ENCODE results near the gene LVRN.

LVRN gene

DNA sequence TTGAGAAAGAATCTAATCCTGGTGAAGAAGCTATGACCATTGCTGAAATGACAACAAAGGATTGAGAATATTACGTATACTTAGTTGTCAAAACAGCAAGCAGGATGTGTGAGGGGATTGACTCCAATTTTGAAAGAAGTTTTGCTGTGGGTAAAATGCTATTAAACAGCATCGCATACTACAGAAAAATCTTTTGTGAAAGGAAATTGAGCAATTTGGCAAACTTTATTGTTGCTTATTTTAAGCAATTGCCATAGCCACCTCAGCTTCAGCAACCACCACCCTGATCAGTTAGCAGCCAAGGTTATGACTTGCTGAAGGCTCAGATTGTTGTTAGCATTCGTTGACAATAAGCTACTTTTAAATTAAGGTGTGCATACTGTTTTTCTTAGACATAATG lies 47.5 kb downstream of the LVRN start:
- Histone ChIP-seq H3K4me3 (no peak overlapping the region), H3K27ac (no peak overlapping the region)

DNA sequence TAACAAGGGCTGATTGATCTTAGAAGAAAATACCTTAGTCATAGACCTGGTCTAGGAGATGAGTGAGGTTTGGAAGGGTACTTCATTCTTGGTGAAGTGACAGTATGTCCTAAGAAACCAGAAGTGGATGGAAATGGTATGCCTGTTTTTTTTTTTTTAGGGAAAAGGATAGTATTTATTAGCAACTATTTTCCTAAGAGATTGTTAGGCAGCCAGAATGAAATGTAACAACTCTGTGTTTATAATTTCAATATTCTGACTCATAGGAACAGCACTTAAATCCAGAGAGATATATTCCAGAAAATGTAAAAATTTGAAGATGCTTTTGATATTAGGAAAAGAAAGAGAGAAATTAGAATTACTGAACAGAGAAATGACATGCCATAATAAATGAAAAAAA lies 48.8 kb downstream of the LVRN start:
- Histone ChIP-seq H3K4me3 (no peak overlapping the region), H3K27ac (no peak overlapping the region)

GRCh38 chr5:116013207-116013785 lies 51.0 kb downstream of the LVRN start:
- H3K27ac ChIP-seq, result peak overlapping the region in 1 of 21 experiments; percentile 49
- H3K4me3 ChIP-seq, result no peak overlapping the region

- H3K4me3 ChIP-seq, result no peak overlapping the region
- peak overlapping the region in 1 of 21 experiments; percentile 49 for H3K27ac ChIP-seq
These were observed 51.7 kb downstream of the LVRN start for GRCh38 chr5:116013936-116014335.

DNA sequence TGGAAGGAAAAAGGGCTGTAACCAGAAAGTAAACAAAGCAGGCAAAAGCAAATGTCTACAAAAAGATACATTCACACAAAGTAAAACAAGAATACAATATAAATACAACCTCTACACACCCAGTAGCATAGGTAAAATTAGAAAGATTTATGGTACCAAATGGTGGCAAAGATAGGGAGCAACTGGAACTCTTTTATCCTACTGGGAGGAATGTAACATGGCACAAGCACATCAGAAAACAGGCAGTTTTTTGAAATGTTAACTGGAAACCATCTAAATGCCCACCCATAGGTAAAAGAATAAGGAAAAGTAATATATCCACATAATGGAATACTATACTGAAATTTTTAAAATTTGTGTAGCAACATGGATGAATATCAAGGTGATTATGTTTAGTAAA lies 61.3 kb downstream of the LVRN start:
- Histone ChIP-seq H3K27ac (no peak overlapping the region), H3K4me3 (no peak overlapping the region)

GRCh38 chr5:116025866-116026265 lies 63.6 kb downstream of the LVRN start:
- no peak overlapping the region for H3K27ac ChIP-seq

DNA sequence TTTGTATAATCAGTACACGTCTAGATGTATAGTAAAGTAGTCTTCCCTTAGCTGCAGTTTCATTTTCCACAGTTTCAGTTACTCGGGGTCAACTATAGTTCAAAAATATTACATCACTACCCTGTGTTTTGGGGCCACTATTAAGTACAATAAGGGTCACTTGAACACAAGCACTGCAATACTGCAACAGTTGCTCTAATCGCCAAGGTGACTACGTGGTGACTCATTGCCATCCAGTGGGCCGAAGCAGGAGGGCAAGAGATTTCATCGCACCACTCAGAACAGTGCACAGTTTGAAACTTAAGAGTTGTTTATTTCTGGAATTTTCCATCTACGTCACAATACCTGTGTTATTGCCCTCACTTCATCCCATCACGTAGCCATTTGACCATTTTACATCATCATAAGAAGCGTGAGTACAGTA lies 69.8 kb downstream of the LVRN start, which contains the start of gene ARL14EPL:
ARL14EPL (plus strand) TSS at position 379 of the 424 bp plus-strand sequence. CDS start 18,994 bp downstream, outside the sequence.
- no peak within 1 kb of the TSS for H3K27ac ChIP-seq
- H3K4me3 ChIP-seq, result no peak within 1 kb of the TSS

More at GRCh38 chr5:116025866-116026265, 63.6 kb downstream of the LVRN start:
- no peak overlapping the region for H3K4me3 ChIP-seq

- Histone ChIP-seq H3K27ac (no peak overlapping the region), H3K4me3 (no peak overlapping the region)
These were observed 70.7 kb downstream of the LVRN start for GRCh38 chr5:116032991-116033390.

- H3K27ac ChIP-seq, result no peak overlapping the region
- H3K4me3 ChIP-seq, result no peak overlapping the region
These were observed 72.8 kb downstream of the LVRN start for GRCh38 chr5:116035123-116035522.

DNA sequence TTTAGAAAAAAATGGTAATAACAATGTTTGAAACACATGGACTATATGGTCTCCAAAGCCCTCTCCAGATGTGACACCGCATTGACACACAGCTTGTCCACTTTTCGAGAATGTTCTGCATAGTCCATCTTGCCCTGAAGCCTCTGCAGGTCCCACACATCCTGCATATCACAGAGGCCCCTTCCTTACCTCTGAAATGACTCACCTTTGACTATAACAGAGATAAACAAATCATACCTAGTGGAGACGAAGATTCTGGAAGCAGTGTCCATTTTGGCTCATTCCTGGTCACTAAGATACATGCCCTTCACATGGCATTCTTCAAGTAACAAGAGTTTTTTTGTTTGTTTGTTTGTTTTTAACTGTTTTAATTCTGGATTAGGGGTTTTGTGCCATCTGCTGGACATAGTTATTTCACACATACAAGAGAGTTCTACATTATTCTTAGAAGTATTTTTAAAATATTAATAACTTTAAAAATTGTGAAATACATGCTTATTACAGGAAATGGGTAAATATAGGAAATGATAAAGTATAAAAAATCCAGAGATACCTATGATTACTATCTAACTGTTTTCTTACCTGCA lies 75.1 kb downstream of the LVRN start:
- H3K27ac ChIP-seq, result no peak overlapping the region
- no peak overlapping the region for H3K4me3 ChIP-seq

DNA sequence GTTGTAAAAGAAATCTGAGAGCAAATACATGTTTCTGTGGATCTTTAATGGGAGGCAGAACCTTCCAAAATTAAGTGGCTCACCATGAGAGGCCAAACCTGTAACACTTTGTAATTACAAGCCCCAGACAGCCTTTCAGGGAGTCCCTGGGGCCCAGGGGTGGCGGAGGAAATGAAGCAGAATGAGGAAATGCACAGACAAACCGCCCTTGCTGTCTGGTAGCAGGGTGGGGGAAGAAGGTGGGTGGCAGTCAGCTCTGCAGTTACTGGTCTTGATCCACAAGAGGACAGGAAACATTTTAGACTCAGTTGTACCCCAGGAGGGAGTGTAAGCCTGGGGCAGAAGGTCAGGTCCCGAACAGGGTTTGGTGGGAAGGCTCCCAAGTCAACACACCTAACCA lies 76.5 kb downstream of the LVRN start:
- no peak overlapping the region for H3K27ac ChIP-seq
- no peak overlapping the region for H3K4me3 ChIP-seq

DNA sequence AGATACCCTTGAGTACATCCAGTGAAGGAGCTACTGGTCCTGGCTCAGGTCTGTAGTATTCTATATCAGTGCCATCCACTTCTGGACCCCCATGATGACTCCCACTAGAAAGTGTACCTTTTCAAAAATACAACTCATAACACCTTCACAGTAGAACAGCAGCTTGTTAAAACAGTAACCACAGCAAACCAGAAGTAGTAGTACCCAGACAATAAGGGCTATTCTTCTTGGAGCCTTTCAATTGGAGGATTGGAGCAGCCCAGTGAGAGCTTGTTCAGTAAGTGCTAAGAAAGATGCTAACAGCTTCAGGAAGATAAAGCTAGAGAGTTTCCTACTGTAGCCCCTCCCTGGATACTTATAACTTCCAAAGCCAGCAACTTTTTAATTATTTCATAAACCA lies 80.1 kb downstream of the LVRN start:
- Histone ChIP-seq H3K27ac (no peak overlapping the region), H3K4me3 (no peak overlapping the region)

DNA sequence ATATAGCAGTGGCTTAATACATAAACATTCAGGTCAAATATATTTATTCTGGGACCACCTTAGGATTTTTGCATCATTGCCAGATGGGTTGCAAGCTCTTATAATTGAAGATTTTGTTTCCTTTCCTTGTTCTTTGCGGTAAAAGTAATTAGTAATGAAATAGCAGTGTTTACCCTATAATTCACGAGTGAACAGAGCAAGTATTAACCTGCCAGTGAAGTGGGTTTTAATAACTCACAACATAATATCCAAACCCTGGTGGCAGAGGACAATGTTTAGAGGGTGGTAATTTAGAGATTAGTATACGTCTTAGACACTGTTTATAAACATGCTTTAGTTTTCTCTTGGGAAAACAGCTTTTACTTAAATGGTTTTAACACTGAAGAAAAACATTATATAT lies 81.8 kb downstream of the LVRN start:
- Histone ChIP-seq H3K27ac (no peak overlapping the region), H3K4me3 (no peak overlapping the region)

DNA sequence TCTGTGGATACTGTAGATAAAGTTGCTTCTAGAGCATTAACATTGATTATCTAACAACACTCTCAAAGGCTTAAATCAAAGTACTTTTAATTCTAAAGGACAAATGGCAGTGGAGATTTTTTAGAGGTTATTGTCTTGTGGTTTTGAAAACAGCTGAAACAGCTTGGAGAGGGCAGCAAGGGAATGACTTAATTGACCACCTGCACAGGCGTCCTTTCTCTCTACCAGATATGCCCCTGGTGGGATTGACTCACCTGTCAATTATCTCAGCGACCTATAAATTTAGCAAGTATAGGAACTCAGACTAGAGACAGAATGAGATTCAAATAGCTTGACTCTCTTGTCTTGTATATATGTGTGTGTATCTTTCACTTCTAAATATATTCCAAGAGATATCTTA lies 83.5 kb downstream of the LVRN start:
- Histone ChIP-seq H3K27ac (no peak overlapping the region), H3K4me3 (no peak overlapping the region)

DNA sequence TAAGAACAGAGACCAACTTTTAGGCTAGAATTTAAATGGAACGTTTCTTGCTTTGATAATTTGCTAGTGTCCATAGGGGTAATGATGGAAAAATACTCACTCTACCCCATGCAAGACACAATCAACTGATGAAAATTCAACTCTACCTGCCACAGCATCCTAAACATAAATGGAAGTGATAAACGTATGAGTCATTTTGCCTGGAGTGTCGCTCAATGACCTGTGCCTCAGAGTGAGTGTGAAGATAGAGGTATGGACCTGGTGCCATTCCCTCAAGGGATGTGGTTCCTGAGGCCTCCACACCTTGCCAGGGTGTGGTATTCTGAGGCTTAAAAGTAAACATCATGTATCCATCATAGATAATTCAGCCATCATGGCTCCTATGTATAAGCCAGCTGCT lies 84.0 kb downstream of the LVRN start:
- no peak overlapping the region for H3K27ac ChIP-seq
- no peak overlapping the region for H3K4me3 ChIP-seq

DNA sequence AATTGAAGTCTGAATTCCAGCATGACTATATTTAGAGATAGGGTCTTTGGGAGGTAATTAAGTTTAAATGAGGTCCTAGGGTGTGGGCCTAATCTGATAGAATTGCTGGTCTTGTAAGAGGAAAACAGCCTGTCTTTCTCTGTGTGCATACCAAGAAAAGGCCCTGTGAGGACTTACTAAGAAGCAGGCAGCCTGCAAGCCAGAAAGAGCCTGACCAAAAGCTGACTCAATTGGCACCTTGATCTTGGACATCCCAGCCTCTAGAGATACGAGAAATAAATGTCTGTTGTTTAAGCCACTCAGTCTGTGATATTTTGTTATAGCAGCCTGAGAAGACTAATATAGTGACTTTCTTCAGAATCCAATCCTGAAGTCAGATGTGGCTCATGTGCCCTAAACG lies 84.5 kb downstream of the LVRN start:
- no peak overlapping the region for H3K27ac ChIP-seq
- no peak overlapping the region for H3K4me3 ChIP-seq

DNA sequence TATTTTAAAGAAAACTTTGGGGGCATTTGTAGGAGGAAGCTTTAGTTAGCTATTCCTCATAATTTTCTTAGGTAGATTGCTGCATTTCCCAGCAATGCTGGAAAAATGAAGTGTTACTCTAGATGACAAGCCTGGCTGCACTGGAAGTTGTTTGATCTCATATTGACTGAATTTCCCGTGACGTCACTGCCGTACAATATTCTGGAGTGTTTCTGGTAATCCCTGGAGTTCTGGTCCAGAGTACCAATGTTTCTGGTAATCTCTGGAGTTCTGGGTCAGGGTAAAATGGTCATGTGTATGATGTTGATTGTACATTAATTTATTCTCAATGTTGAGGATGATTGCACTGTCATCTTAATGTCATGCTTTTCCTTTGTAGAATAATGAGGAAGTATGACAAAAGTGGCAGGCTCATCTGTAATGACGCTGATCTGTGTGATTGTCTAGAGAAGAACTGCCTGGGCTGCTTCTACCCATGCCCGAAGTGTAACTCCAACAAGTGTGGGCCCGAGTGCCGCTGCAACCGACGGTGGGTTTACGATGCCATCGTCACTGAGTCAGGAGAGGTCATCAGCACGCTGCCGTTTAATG lies 96.2 kb downstream of the LVRN start:
- H3K27ac ChIP-seq, result no peak overlapping the region
- H3K4me3 ChIP-seq, result no peak overlapping the region

GRCh38 chr5:116062352-116062751 lies 100.1 kb downstream of the LVRN start:
- no peak overlapping the region for H3K27ac ChIP-seq
- no peak overlapping the region for H3K4me3 ChIP-seq

GRCh38 chr5:116063950-116064349 lies 101.7 kb downstream of the LVRN start:
- no peak overlapping the region for H3K27ac ChIP-seq

DNA sequence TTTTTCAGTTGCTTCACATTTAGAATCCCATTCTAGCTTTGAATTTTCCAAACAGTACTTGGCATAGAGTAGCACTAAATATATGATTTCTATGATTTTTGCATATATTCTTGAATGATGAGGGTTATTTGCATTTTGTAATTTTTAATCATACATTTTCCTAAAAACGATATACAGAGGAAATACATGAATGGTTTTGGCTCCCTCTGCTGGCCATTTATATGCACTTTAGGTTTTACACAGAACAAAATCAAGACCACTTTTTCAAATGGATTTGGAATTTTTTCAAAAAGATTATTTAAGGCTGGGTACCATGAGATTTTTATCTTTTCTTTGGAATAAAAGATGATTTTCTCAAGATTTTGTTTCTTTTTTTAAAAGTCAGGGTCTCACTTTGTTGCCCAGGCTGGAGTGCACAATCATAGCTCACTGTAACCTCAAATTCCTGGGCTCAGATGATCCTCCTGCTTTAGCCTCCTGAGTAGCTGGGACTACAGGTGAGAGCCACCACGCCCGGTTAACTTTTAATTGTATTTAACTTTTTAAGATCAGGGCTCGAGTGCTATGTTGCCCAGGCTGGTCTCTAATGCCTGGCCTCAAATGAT lies 105.9 kb downstream of the LVRN start:
- H3K27ac ChIP-seq, result no peak overlapping the region

More at GRCh38 chr5:116063950-116064349, 101.7 kb downstream of the LVRN start:
- H3K4me3 ChIP-seq, result no peak overlapping the region

DNA sequence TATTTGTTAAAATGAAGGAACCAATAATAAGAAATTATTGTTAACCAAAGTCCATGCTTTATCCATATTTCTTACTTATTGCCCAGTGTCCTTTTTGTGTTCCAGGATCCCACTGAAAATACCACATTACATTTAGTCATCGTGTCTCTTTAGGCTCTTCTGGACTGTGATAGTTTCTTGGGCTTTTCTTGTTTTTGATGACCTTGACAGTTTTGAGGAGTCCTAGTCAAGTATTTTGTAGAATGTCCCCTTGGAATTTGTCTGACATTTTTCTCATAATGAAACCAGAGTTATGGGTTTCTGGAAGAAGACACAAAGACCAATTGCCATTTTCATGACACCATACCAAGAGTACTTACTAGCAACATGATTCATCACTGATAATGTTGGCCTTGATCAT lies 108.9 kb downstream of the LVRN start:
- H3K27ac ChIP-seq, result no peak overlapping the region
- H3K4me3 ChIP-seq, result no peak overlapping the region

More for the DNA sequence above, 105.9 kb downstream of the LVRN start:
- H3K4me3 ChIP-seq, result no peak overlapping the region
